K562 (cell line): ENCODE results near the gene PRKCQ. TPM values are rescaled to one million over a fixed set of nuclear protein-coding genes. Genes with fewer than 3 reads are reported as not detected.

ENCODE experiments used
- E2F3 ChIP-seq: fragments of 250-450 bp; sonication (Bioruptor Pico); IDR thresholded peaks from 2 replicates; pipeline ENCODE4 v1.4.0; 2020; ENCODE audit warnings: mild to moderate bottlenecking
- EGR1 ChIP-seq: fragments of 450-650 bp; conservative IDR thresholded peaks from 2 replicates; pipeline ENCODE4 v1.6.1; 2017; ENCODE audit warnings: mild to moderate bottlenecking
- EP400 ChIP-seq: fragments of 450-650 bp; IDR thresholded peaks from 2 replicates; pipeline ENCODE4 v1.6.1; 2017; ENCODE audit warnings: antibody characterized with exemption, mild to moderate bottlenecking, moderate library complexity
- ETV6 ChIP-seq, 3 experiments: fragments of 150-350 bp in 1 of 3; sonication (generic) in 1 of 3; formaldehyde crosslinking in 1 of 3; IDR thresholded peaks; 2 replicates each; pipeline versions ENCODE4 v1.6.1 to v1.8.0; 2014 to 2022; ENCODE audit warnings: borderline replicate concordance in 2 of 3, low read depth in 2 of 3, antibody characterized with exemption in 1 of 3, low read length in 1 of 3, mild to moderate bottlenecking in 1 of 3, missing genetic modification reagents in 1 of 3
- SOX6 ChIP-seq: fragments of 450-650 bp; IDR thresholded peaks from 2 replicates; pipeline ENCODE4 v1.6.1; 2014; ENCODE audit warnings: mild to moderate bottlenecking
- ZKSCAN8 ChIP-seq: fragments of 200-800 bp; sonication (Bioruptor generic); IDR thresholded peaks from 2 replicates; pipeline ENCODE4 v1.6.1; 2016; ENCODE audit warnings: missing genetic modification characterization, missing compliant biosample characterization
- ZNF592 ChIP-seq: fragments of 450-650 bp; IDR thresholded peaks from 2 replicates; pipeline ENCODE4 v1.6.1; 2017; ENCODE audit warnings: antibody characterized with exemption, mild to moderate bottlenecking
- polyA plus RNA-seq, 8 experiments: library from polyadenylated mRNA; depleted of rRNA in 4 of 8; stranded (reverse) in 5 of 8; unstranded in 3 of 8; fragments of >200 nt; fragmentation: Nextera tagmentation in 2 of 8; fragmentation: Illumina TruSeq in 1 of 8; extraction: Ambion mirVana in 2 of 8; extraction: Trizol in 1 of 8; gene quantifications; 2 replicates each; pipeline versions ENCODE4 v1.2.1 to v1.2.3, GENCODE V29; 2011 to 2014; ENCODE audit warnings: inconsistent platforms in 1 of 8, missing spikeins in 1 of 8
- total RNA-seq, 7 experiments: library from RNA; depleted of rRNA in 6 of 7; stranded (reverse); fragments of >200 nt in 6 of 7; fragmentation: Illumina TruSeq in 2 of 7; extraction: Trizol in 2 of 7; gene quantifications; 2 replicates each; pipeline versions ENCODE4 v1.2.1 to v1.2.3, GENCODE V29; 2011 to 2021; ENCODE audit warnings: low replicate concordance in 1 of 7
- TF ChIP-seq, protein P1 (sequence below), 2 experiments: fragments of 450-650 bp in 1 of 2; sonication (generic) in 1 of 2; formaldehyde crosslinking in 1 of 2; IDR thresholded peaks; 2 replicates each; pipeline versions ENCODE4 v1.7.1 to v1.9.0; 2016 to 2022; ENCODE audit warnings: inconsistent platforms in 1 of 2, mild to moderate bottlenecking in 1 of 2, missing genetic modification reagents in 1 of 2
- TF ChIP-seq, protein P2 (sequence below): IDR thresholded peaks from 2 replicates; pipeline ENCODE4 v1.6.1; 2016; ENCODE audit warnings: missing genetic modification characterization, missing compliant biosample characterization
- TF ChIP-seq, protein P3 (sequence below): sonication (generic); formaldehyde crosslinking; IDR thresholded peaks from 2 replicates; pipeline ENCODE4 v1.5.0; 2020; ENCODE audit warnings: missing genetic modification reagents

Gene PRKCQ
- total and polyA plus RNA-seq, 9 of the 15 experiments (the other 6 are each of a cell fraction or from before 2014, with no cell fraction given) = 4.4 to 23.3 (median 14.6) TPM

GRCh38 chr10:6583447-6583846, 3.4 kb upstream of the PRKCQ start (continued):
- TF ChIP-seq, protein P1, sequence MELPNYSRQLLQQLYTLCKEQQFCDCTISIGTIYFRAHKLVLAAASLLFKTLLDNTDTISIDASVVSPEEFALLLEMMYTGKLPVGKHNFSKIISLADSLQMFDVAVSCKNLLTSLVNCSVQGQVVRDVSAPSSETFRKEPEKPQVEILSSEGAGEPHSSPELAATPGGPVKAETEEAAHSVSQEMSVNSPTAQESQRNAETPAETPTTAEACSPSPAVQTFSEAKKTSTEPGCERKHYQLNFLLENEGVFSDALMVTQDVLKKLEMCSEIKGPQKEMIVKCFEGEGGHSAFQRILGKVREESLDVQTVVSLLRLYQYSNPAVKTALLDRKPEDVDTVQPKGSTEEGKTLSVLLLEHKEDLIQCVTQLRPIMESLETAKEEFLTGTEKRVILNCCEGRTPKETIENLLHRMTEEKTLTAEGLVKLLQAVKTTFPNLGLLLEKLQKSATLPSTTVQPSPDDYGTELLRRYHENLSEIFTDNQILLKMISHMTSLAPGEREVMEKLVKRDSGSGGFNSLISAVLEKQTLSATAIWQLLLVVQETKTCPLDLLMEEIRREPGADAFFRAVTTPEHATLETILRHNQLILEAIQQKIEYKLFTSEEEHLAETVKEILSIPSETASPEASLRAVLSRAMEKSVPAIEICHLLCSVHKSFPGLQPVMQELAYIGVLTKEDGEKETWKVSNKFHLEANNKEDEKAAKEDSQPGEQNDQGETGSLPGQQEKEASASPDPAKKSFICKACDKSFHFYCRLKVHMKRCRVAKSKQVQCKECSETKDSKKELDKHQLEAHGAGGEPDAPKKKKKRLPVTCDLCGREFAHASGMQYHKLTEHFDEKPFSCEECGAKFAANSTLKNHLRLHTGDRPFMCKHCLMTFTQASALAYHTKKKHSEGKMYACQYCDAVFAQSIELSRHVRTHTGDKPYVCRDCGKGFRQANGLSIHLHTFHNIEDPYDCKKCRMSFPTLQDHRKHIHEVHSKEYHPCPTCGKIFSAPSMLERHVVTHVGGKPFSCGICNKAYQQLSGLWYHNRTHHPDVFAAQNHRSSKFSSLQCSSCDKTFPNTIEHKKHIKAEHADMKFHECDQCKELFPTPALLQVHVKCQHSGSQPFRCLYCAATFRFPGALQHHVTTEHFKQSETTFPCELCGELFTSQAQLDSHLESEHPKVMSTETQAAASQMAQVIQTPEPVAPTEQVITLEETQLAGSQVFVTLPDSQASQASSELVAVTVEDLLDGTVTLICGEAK (IDR thresholded peaks at IDR 0.05) = no peak
- TF ChIP-seq, protein P1 (CRISPR knock-in tag; IDR thresholded peaks at IDR 0.05) = no peak
- TF ChIP-seq, protein P2, sequence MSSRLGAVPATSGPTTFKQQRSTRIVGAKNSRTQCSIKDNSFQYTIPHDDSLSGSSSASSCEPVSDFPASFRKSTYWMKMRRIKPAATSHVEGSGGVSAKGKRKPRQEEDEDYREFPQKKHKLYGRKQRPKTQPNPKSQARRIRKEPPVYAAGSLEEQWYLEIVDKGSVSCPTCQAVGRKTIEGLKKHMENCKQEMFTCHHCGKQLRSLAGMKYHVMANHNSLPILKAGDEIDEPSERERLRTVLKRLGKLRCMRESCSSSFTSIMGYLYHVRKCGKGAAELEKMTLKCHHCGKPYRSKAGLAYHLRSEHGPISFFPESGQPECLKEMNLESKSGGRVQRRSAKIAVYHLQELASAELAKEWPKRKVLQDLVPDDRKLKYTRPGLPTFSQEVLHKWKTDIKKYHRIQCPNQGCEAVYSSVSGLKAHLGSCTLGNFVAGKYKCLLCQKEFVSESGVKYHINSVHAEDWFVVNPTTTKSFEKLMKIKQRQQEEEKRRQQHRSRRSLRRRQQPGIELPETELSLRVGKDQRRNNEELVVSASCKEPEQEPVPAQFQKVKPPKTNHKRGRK (tag) = no peak
- TF ChIP-seq ZNF592 (peak; percentile 49), ETV6 (IDR thresholded peaks at IDR 0.05; ENCODE audit: borderline replicate concordance in 1 of 2, low read depth in 2 of 2, low read length in 1 of 2) (peak; percentile 82 to 92; a peak in 3 of 4 replicates), ETV6 (CRISPR knock-in tag; IDR thresholded peaks at IDR 0.05; ENCODE audit: borderline replicate concordance) (no peak), ZKSCAN8 (CRISPR knock-in tag) (no peak), EGR1 (peak; percentile 76), SOX6 (0 out of 2 replicates have a peak, but pooled peaks have one; percentile 18), EP400 (peak; percentile 63; the same call in 1 of the 2 replicates), E2F3 (CRISPR knock-in tag) (no peak)
- TF ChIP-seq, protein P3, sequence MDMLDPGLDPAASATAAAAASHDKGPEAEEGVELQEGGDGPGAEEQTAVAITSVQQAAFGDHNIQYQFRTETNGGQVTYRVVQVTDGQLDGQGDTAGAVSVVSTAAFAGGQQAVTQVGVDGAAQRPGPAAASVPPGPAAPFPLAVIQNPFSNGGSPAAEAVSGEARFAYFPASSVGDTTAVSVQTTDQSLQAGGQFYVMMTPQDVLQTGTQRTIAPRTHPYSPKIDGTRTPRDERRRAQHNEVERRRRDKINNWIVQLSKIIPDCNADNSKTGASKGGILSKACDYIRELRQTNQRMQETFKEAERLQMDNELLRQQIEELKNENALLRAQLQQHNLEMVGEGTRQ = peak; percentile 51; the same call in 1 of the 2 replicates
